ENCODE results near the gene CACNA2D1. TPM values are rescaled to one million over a fixed set of nuclear protein-coding genes. Genes with fewer than 3 reads are reported as not detected.
"Not testable (repeated sequence)": the region's sequence is repeated elsewhere in the genome, so short reads cannot be mapped to it uniquely, and the experiment has no call there.

Gene CACNA2D1
- polyA plus RNA-seq, 4 donors, result 12.4 to 29.5 (median 24.5) TPM

DNA sequence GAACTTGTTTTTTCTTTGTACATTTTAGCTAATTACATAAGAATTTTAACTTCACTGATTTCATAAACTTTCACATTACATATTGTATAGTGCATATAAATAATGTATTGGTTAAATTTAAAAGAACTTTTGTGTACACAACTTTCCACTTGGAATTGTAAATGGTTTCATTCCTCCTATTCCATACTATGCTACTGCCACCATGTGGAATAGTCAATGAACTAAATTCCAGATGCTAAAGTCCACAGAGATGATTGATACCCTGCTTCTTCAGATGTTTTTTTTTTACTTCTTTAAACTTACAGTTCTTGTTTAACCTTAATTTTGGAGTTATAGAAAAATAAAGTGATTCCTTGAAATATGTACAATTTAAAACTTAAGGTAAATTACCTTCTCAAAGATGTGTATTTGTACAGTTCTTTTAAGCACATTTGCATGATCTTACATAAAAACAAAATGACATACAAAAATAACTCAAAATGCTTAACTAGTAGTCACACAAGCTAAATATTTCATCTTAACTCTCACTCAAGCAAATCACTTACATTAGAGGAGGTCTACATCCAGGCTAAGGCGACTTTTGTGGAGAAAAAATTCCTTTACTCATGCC is 426.1 kb downstream of the CACNA2D1 start:
- DNase-seq (ENCODE audit: low read depth in 4 of 4, low spot score in 3 of 4), result no peak

DNA sequence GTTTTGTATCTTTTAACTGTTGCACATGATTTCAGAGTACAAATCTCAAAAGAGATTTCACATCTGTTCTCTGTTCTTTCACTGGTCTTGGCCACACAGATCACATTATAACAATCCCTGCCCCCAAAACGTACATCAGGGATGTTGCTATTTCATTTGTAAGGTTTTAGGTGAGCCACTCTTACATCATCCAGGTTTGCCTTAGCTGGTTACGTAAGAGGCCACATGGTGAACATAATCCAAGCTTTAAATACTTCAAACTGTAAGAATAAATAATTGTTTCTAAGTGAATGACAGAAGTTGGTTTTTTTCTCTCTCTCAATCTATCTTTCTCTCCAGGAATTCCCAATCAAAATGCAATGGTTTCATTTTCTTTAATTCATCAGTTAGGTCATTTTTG is 427.8 kb downstream of the CACNA2D1 start:
- DNase-seq (ENCODE audit: low read depth in 4 of 4, low spot score in 3 of 4), result no peak

DNA sequence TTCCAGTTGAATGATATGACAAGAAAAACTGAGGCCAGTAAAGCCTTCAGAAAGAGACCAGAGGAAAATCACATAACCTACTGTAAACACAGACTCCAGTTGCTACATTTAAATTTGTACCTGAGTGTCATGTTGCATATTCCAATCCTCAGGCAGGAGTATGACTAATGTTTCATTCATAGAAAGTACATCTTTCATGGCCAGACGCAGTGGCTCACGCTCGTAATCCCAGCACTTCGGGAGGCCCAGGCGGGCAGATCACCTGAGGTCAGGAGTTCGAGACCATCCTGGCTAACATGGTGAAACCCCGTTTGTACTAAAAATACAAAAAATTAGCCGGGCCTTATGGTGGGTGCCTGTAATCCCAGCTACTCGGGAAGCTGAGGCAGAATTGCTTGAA is 429.0 kb downstream of the CACNA2D1 start:
- not testable (repeated sequence) for DNase-seq (ENCODE audit: low read depth in 4 of 4, low spot score in 3 of 4)

DNA sequence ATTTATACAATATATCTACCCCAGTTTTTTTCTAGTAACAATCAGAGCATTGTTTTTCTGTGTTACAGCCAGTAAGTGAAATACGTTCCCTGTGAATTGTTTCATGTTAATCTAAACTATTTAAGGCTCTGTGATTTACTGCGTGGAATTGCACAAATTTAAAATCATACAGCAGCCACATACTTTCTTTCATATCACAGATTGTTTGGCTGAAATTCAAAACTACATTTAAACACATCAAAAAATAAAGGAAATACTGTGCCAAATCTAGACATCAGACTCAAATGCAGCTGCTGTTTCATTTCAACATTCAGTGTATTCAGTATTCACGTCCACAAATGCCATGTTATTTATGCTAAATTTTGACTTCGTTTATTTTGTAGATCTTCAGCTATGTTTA is 431.1 kb downstream of the CACNA2D1 start:
- DNase-seq (ENCODE audit: low read depth in 4 of 4, low spot score in 3 of 4), result no peak

DNA sequence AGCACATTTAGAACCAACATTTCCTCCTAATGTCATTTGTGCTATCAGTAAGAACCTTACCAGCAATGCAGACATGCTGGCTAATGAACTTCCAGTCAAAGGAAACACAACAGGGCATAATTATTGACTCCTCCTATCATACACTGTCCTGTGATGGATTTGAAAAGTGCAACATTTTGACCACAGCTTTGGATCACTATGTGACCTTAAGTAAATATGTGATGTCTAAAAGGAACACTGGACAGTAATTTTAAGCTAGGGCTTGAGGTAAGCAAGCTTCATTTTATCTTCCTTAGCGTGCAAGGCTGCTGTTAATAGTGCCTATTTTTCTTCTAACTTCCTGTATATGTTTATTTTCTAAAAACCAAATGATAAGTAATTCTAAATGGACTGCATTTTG is 433.2 kb downstream of the CACNA2D1 start:
- no peak for DNase-seq (ENCODE audit: low read depth in 4 of 4, low spot score in 3 of 4)

DNA sequence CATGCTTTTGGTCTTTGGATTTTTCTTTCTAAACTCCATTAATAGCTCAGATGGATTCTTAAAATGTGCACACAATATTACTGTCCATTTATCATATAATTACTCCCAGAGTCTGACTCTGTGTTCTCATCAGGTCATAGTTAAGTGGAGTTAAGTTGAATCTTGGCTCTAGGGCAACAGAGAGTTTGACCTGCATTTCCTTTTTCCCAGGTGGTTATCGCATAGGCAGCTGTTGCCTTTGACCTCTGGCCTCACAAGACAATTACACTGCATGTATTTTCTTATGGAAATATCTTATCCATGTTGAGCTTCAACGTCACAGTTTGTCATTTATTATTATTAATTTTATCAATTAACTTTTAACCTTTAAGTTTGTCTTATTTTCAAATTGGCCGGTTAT is 436.3 kb downstream of the CACNA2D1 start:
- DNase-seq (ENCODE audit: low read depth in 4 of 4, low spot score in 3 of 4), result no peak

DNA sequence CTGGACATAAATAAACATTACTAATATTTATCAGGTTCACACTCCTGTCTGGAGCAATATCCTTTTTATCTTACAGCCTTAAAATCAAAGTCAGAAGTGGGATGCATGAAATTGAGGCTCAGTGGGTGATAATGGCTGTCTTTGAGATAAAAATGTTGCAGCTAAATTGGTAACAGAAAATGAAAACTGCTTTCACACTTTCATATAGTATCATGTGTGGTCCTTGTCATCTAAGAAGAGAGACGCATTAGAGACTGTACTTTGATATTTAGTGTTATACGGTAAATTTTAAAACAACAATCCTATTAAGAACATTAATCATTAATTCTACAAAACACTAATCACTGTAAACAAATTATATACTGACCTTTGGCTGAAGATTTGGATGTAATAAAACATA is 438.5 kb downstream of the CACNA2D1 start:
- DNase-seq (ENCODE audit: low read depth in 4 of 4, low spot score in 3 of 4), result no peak

DNA sequence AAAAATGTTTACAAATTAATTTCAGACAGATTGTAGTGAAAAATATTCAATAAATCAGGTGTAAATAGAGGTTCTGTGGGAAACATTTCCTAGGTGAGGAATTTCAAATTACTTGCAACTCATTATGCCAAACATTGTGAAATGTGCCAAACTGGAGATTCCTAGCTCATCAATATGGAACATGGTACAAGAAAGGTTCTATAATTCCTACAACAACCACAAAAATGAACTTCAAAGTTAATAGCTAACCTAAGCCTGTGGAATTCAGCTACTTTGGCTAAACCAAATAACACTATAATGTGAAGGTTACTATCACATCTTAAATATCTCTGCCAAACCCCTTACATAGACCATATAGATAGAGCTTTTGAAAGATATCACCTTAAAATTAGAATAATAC is 450.4 kb downstream of the CACNA2D1 start:
- no peak for DNase-seq (ENCODE audit: low read depth in 4 of 4, low spot score in 3 of 4)

DNA sequence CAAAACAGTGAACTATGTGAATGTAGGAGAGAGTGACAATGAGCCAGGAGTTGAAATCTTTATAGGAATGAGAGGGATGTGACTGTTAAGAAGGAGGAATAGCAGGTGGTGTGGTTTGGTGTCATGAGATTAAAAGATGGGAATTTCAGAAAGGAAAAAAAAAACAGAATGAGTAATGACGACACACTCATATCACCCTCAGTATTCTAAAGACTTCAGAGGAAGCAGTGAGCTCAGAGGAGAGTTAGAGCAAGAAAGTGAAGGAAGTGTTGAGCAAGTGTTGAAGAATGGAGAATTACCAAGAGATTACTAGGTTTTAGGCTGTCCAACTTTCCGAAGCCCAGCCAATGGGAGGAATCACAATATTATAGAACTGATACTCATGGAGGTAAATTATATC is 453.2 kb downstream of the CACNA2D1 start:
- DNase-seq (ENCODE audit: low read depth in 4 of 4, low spot score in 3 of 4), result no peak

DNA sequence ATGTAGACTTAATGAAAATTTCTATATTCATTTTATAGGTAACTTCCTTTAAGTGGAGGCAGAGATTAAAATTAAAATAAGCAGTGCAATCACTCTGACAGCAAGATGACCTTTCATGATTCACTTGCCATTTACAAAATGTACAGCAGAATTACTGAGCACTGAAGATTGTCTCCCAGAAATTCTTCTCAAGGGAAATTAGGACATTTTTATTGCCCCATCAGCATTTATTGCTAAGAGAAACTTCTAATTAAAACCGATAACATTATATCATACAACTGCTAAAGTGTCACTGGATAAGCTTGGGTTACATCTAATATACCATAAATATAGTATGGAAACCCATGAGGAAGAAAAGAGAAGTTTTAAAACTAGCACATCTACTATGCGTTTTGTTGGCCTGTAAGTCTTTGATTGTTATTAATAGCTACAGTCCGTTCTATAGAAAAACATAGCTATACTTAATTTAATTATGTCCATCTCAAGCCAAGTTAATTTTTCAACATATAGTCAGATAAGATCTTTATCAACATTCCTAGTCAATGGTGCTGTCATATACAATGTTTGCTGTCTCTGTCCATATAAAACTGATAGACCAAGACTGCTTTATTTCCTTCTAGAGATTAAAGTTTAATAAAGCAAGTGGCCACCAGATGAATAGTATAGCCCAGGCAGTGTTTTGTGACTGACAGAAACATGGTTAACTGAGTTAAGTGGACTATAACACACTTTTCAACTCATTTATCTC is 456.7 kb downstream of the CACNA2D1 start:
- DNase-seq (ENCODE audit: low read depth in 4 of 4, low spot score in 3 of 4), result no peak

DNA sequence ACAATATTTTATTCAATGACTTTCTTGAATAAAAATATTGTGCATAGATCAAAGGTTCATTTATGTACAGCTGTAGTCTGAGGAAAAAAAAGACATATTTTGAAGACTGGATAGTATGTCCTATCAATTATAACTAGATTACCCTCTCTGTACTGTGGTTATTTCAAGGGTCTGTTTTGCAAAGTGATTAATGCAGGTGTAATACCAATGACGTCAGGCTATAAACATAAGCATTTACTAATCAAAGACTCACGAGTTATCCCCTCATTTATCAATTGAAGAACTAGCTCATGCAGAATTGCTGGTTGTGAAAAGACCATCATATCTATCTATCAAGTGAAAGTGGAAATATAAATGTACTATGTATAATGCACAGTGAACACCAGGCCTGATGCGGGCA is 460.2 kb downstream of the CACNA2D1 start:
- DNase-seq (ENCODE audit: low read depth in 4 of 4, low spot score in 3 of 4), result no peak

DNA sequence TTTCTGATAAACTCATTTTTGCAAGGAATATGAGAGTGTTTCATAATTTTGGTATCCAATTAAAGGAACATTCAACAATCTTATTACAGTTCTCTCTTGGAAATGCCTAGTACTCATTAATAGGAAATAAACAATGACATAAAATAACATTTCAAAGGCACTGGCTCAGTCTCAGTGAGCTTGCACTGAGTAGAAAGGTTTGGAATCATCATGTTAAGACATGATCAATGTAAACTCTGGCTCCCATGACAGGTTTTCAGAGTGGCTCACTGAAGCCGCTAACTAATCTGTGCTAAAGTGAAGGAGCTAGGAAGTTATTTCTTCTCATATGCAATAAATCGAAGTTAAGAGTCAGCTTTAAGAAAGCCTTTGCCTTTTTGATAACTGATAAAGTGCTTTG is 470.5 kb downstream of the CACNA2D1 start:
- no peak for DNase-seq (ENCODE audit: low read depth in 4 of 4, low spot score in 3 of 4)

DNA sequence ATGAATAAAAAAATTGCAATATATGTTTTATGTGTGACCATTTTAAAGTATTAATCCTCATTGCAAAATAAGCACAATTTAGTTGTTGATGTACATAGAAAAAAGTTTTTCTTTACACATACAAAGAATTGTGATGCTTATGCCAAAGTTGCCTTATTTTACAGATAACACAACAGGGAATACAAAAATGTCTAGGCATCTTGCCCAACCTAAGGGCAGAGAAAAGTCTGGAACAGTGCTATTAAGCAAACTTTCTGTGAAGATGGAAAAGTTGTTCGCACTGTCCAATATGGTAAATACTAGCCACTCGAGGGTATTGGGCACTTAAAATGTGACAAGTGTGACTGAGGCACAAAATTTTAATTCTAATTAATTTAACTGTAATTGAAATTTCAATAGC is 483.6 kb downstream of the CACNA2D1 start:
- no peak for DNase-seq (ENCODE audit: low read depth in 4 of 4, low spot score in 3 of 4)

DNA sequence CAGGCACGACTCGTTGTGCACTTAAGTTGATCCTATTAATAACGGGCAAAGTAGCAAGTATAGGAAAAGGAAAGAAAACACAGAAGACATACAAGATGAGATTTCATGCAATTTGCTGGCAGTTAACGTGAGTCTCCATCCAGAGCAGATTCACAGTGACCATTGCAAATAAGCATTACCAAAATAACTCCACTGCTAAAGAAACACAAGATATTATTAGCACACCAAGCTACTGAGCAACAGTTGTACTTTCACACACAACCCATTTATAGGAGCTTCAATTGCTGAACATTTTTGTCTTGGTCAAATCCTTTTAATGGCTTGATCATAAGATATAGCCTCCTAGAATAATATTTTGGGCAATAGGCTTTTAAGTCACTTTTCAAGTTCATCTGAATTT is 486.1 kb downstream of the CACNA2D1 start:
- DNase-seq (ENCODE audit: low read depth in 4 of 4, low spot score in 3 of 4), result no peak

DNA sequence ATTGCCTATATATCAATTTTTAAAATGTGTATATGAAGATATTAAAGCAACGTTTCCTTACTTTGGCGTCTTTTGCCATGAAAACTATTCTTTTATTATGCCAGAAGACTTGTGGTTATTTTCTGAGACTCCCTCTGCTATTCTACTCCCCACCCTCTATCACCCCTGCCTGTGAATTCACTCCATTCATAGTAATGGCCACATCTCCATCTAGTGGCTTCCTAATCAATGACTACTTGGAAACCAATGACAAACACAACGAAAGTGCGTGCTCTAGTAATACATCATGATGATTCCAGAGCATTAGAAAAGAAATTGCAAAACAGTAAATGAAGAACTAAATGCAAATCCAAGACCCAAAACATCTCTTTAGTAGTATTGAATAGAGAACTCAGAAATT is 487.1 kb downstream of the CACNA2D1 start:
- DNase-seq (ENCODE audit: low read depth in 4 of 4, low spot score in 3 of 4), result no peak

DNA sequence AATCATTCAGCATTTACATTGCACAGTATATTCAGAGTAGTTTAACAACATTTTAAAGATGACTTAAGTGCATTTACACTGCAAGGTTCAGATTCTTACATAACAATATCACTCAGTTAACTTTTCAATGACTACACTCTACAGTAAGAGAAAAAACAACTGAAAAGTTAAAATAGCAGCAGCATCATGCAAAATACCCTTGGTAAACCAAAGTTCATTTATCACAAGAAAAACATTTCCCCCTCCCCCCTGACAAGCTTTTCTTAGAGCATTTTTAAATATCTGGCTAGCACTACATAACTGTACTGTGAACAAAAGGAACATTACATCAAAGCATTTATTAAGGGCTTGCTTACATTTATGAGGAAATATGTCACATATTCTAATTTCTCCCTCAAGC is 494.3 kb downstream of the CACNA2D1 start:
- no peak for DNase-seq (ENCODE audit: low read depth in 4 of 4, low spot score in 3 of 4)

DNA sequence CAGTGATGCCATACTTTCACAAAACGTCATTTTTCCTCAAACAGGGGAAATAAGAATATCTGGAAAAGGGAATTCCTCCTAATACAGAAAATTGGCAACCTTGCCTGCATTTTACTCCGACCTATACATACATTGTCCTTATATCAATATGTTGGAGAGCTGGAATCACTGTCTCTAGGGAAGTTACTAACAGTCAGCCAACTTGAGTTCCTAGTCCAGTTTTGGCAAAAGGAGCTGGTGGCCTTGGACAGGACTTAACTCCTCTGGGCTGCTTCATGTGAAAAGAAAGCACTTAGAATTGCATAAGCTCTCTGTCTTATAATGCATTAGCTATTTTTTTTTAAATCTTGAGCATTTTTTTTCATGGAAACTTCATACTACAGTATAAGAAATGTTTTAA is 499.5 kb downstream of the CACNA2D1 start:
- no peak for DNase-seq (ENCODE audit: low read depth in 4 of 4, low spot score in 3 of 4)

DNA sequence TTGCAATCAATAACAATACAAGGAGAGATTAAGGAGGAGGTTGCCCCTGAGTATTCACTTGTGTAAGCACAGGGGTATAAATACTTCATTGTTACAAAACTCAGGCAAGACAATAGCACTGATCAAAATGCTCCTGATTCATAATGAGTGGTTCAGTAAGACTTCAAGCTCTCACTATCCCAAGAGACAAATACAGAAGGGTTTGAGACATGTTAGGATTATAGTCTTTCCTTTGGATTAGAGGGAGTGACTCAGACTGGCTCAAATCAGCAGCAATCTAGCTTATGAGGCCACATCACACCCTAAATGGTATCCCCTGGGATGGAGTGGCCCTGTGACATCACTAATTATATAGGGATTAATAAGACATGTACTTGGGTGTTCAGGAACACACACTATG is 506.5 kb downstream of the CACNA2D1 start:
- DNase-seq (ENCODE audit: low read depth in 4 of 4, low spot score in 3 of 4), result no peak

DNA sequence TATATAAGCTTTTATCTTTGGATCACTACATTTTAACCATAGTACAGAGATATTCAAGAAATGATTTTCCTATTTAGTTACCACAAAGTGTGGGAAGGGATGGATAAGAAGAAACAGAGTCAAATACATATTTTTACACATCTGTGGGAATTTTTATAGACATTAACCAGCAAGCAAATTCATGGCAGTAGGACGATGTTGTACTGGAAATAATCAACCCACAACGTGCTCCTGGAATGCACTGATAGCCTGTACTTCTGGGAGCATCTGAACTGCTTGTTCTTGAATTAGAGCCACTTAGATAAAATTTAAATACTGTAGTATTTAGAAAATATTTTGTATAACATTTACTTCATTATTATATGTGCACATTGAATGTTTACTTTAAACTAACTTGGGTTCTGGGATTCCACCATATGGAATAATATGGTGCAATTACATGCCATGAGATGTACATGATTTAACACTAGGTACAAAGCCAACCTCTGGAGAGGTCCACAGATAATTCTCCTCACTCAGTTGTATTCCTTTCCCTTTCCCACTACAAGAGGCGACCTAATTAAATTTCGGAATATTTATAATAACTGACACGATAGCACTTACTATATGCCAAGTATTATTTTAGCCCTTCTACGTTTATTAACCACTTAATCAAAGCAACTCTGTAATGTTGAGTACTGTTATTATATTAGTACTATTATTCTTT is 508.8 kb downstream of the CACNA2D1 start:
- no peak for DNase-seq (ENCODE audit: low read depth in 4 of 4, low spot score in 3 of 4)

DNA sequence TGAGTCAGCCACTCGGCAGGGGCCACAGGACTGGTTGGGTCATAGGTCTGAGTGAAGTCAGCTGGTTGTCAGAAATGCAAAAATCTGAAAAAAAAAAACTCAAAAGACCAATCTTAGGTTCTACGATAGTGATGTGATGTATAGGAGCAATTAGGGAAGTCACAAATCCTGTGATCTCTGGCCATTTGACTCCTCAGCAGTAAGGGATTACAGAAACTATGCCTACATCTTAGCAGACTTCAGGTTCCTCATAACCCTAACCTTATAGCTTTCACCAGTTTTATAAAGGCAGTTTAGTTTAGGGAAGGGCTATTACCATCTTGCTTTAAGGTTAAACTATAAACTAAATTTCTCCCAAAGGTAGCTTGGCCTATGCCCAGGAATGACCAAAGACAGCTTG is 510.6 kb downstream of the CACNA2D1 start:
- DNase-seq (ENCODE audit: low read depth in 4 of 4, low spot score in 3 of 4), result no peak

DNA sequence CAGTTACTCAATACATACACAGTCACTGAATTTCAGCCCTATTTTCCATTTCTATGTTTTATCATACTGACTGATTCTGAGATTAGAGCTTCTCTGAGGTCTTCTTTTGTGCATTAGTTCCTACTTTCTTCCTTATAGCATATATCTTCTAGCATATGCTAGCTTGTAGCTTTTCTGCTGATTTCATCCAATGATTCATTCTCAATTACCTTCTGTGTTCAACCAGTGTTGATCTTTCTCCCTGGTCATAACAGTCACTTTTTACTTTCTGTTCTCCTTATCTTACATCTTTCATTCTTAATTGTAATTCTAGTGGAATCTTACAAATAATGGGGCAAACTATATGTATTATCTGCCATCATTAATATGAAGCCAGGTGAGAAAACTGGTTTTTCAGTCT is 514.2 kb downstream of the CACNA2D1 start:
- no peak for DNase-seq (ENCODE audit: low read depth in 4 of 4, low spot score in 3 of 4)

DNA sequence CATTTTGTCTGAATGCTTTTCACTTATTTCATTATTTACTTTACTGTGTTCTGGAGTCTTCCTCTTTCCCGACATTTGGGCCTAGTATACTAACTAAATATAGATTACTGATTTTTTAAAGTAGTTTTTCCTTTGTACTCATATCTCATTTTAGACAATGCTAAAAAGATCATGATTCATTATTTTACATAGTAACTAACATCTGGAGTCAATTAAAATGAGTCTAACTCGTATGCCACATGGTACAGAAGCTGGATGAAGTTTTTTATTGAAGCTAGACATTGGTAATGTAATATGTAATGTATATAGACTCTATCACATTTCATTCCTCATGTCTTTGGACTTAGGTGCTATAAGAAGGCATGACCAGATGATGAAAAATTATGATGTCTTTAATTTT is 517.4 kb downstream of the CACNA2D1 start:
- no peak for DNase-seq (ENCODE audit: low read depth in 4 of 4, low spot score in 3 of 4)
